GM10266 (cell line): ENCODE data around the gene SHKBP1.
"Not testable (repeated sequence)": the region's sequence is repeated elsewhere in the genome, so short reads cannot be mapped to it uniquely, and the experiment has no call there.

Experiments
- DNase-seq: peaks from one replicate; pipeline ENCODE4 v3.0.0; 2012; ENCODE audit errors: extremely low spot score
- CTCF ChIP-seq: IDR thresholded peaks from 2 replicates; pipeline ENCODE4 v1.5.1; 2012; ENCODE audit warnings: mild to moderate bottlenecking, low read depth; ENCODE audit not compliant: control insufficient read depth, insufficient read depth; ENCODE audit errors: missing control alignments

SHKBP1 gene

GRCh38 chr19:40588110-40588854 lies 11.6 kb downstream of the SHKBP1 start:
- no peak for DNase-seq
- TF ChIP-seq CTCF = no peak

GRCh38 chr19:40588926-40589569 lies 12.4 kb downstream of the SHKBP1 start:
- no peak for TF ChIP-seq CTCF
- no peak for DNase-seq

- DNase-seq = no peak
- TF ChIP-seq CTCF = no peak
These were observed 13.1 kb downstream of the SHKBP1 start for GRCh38 chr19:40589591-40590429.

GRCh38 chr19:40590464-40591265 lies 14.0 kb downstream of the SHKBP1 start:
- no peak for DNase-seq
- no peak for TF ChIP-seq CTCF

- DNase-seq = not testable (repeated sequence)
These were observed 15.1 kb downstream of the SHKBP1 start for GRCh38 chr19:40591724-40592123.

GRCh38 chr19:40592170-40592569 lies 15.5 kb downstream of the SHKBP1 start:
- DNase-seq = peak; percentile 73
- TF ChIP-seq CTCF = no peak

GRCh38 chr19:40594255-40594654 lies 17.6 kb downstream of the SHKBP1 start:
- DNase-seq = no peak
- no peak for TF ChIP-seq CTCF
